ENCODE data around the gene BAZ1A.
"Not testable (repeated sequence)": the region's sequence is repeated elsewhere in the genome, so short reads cannot be mapped to it uniquely, and the experiment has no call there.

Gene BAZ1A

GRCh38 chr14:34785223-34786006, 89.7 kb downstream of the BAZ1A start:
- no peak for DNase-seq (ENCODE audit: low spot score)

GRCh38 chr14:34782031-34782430, 93.1 kb downstream of the BAZ1A start:
- no peak for DNase-seq (ENCODE audit: low spot score)

DNA sequence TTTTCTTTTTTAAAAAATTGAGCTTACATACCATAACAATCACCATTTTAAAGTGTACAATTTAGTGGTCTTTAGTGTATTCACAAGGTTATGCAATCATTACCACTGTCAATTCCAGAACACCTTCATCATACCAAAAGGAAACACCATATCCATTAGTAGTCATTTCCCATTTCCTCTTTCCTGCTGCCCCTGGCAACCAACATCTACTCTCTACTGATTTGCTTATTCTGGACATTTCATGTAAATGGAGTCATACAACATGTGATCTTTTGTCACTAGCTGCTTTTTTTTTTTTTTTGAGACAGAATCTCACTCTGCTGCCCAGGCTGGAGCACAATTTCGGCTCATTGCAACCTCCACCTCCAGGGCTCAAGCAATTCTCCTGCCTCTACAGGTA, 93.9 kb downstream of the BAZ1A start:
- DNase-seq (ENCODE audit: low spot score), result no peak

GRCh38 chr14:34780646-34781045, 94.5 kb downstream of the BAZ1A start:
- DNase-seq (ENCODE audit: low spot score), result no peak

DNA sequence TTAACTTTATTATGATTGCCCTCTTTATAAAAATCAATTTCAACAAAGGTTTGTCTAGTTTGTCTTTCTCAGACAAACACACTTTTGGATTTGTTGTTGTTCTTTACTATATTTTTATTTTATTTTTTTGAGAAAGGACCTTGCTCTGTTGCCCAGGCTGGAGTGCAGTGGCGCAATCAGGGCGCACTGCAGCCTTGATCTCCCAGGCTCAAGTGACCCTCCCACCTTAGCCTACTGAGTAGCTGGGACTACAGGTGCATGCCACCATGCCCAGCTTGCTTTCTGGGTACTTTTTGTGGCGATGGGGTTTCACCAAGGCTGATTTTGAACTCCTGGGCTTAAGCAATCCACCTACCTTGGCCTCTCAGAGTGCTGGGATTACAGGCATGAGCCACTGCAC, 96.4 kb downstream of the BAZ1A start:
- no peak for DNase-seq (ENCODE audit: low spot score)

DNA sequence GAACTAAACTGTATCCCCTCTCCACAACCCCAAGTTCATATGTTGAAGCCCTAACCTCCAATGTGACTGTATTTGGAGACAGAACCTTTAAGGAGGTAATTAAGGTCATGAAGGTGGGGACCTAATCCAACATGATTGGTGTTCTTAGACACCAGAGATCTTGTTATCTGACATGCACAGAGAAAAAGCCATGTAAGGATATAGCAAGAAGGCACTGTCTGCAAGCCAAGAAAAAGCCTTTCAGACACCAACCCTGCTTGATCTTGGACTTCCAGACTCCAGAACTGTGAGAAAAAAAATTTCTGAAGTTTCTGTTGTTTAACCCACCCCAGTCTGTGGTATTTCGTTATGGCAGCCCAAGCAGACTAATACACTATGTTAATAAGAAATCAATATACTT, 98.5 kb downstream of the BAZ1A start:
- no peak for DNase-seq (ENCODE audit: low spot score)

DNA sequence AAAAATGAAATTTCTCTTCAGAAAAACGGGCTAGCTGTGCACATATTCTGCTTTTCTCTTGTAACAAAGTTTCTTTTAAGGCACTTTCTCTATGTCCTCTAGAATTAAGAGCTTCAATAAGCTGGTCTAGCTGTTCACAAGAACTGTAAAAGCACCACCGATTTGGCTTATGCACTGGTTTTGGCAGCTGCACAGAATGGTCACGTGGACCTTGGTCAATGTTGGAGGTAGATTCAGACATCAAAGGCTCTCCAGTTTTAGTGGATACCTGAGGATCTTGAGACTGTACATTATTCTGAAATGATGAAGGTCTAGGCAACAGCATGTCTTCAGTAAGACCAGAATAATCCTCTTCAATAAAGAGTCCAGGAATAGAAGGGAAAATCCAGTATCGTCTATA, 99.2 kb downstream of the BAZ1A start:
- no peak for DNase-seq (ENCODE audit: low spot score)

GRCh38 chr14:34775342-34775741, 99.8 kb downstream of the BAZ1A start:
- DNase-seq (ENCODE audit: low spot score), result no peak

DNA sequence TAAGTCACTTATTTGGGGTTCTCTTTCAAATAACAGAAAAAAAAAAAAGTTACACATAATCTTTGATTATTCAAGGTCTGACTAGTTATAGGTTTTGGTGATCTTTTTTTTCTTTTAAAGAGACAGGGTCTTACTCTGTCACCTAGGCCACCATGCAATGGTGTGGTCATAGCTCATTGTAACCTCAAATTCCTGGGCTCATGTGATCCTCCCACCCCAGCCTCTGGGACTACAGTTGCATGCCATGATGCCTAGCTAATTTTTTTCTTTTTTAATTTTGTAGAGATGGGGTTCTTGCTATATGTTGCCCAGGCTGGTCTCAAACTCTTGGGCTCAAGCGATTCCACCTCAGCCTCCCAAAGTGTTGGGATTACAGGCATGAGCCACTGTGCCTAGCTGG, 104.3 kb downstream of the BAZ1A start:
- no peak for DNase-seq (ENCODE audit: low spot score)

GRCh38 chr14:34766606-34767005, 108.6 kb downstream of the BAZ1A start:
- DNase-seq (ENCODE audit: low spot score), result no peak

DNA sequence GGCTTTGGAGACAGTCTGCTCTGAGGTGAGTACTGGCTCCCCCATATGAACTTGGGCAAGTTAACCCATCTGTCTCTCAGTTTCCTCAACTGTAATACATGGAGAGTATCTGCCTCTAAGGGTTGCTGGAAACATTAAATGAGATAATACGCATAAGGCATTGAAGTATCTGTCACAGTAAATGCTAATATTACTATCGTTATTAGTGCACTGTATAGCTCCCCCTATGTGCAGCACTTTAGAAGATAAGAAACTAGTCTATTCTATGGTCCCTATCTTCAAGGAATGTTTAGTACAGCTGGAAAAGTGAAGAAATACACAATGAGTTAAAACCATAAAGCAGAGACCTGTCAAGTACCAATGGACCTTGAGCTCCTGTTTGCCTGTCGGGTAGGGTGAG, 109.1 kb downstream of the BAZ1A start:
- DNase-seq (ENCODE audit: low spot score), result peak; percentile 1

- no peak for DNase-seq (ENCODE audit: low spot score)
These were observed 119.9 kb downstream of the BAZ1A start for GRCh38 chr14:34755215-34755614.

DNA sequence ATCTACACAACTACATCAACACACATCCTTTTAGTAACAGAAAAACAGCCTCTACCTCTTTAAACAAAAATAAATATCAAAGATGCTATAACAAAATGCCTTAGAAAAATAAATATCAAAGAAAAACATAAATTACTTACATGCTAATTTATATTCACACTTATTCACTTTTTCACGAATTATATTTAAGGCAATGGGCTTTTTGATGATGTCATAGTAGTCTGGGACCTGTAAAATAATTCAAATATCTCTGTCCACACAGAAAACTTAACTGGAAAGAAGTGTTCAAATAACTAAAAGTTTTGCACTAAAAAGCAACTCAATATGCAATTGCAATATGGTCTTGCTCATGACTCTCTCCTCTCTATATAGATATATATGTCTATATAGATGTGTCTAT, 120.5 kb downstream of the BAZ1A start:
- no peak for DNase-seq (ENCODE audit: low spot score)

DNA sequence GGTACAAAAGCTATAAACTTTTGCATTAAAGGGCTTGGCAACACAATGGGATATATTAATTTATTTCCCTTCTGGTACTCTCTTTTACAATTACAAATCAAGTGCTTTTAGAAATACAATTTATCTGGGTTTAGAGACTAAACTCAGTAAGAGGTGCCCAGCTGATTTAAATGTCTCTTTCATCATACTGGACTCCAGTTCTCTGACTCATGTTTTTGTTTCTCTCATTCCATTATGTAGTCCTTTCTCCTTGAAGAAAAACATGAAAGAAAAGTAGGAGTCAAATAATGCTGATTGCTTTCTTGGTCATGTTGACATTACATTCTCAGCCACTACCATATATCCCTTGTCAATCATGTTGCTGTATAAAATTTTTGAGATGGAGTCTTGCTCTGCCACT, 124.5 kb downstream of the BAZ1A start:
- DNase-seq (ENCODE audit: low spot score), result no peak

GRCh38 chr14:34750233-34750632, 124.9 kb downstream of the BAZ1A start:
- DNase-seq (ENCODE audit: low spot score), result no peak

- no peak for DNase-seq (ENCODE audit: low spot score)
These were observed 125.8 kb downstream of the BAZ1A start for GRCh38 chr14:34749408-34749807.

GRCh38 chr14:34742270-34743115, 132.7 kb downstream of the BAZ1A start:
- DNase-seq (ENCODE audit: low spot score), result no peak

GRCh38 chr14:34741840-34742239, 133.3 kb downstream of the BAZ1A start:
- DNase-seq (ENCODE audit: low spot score), result no peak

- not testable (repeated sequence) for DNase-seq (ENCODE audit: low spot score)
These were observed 135.0 kb downstream of the BAZ1A start for GRCh38 chr14:34740139-34740538.

DNA sequence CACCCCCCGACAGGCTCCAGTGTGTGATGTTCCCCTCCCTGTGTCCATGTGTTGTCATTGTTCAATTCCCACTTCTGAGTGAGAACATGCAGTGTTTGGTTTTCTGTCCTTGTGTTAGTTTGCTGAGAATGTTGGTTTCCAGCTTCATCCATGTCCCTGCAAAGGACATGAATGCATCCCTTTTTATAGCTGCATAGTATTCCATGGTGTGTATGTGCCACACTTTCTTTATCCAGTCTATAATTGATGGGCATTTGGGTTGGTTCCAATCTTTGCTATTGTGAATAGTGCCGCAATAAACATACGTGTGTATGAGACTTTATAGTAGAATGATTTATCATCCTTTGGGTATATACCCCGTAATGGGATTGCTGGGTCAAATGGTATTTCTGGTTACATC, 138.1 kb downstream of the BAZ1A start:
- DNase-seq (ENCODE audit: low spot score), result not testable (repeated sequence)

- no peak for DNase-seq (ENCODE audit: low spot score)
These were observed 141.9 kb downstream of the BAZ1A start for GRCh38 chr14:34733245-34733644.

DNA sequence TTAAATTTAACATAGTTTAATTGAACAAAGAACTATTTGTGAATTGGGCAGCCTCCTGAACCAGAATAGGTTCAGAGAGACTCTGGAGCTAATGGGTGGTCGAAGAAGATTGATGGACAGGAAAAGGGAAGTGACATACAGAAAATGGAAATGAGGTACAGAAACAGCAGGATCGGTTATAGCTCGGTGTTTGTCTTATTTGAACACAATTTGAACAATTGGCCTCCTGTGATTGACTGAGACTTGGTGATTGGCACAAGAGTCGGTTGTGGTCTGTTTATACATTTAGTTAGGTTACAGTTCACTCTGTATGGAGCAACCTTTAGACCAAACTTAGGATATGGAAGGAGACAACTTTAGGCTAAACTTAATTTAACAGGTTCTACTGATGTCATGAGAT, 142.4 kb downstream of the BAZ1A start:
- no peak for DNase-seq (ENCODE audit: low spot score)

DNA sequence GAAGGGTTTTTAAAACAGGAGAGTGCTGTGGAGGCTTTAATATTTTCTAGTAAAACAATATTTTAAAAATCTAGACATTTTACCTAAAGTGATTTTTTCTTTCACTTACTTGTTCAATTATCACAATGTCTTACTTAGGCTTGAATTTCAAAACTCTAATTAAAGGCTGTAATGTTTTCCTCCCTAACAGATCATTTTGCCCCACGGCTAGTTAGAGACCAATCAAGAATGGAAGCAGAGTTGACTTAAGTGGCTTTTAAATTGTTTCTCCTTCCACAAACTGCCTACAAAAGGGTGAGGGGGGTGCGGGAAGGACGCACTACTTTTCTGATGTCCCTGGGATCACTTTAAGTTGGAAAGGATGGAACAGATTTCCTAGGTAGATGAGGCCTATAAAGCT, 151.3 kb downstream of the BAZ1A start:
- DNase-seq (ENCODE audit: low spot score), result no peak
